COLO668 (cell line): Measurements from ENCODE around the gene ALDH3A2.
"Not testable (repeated sequence)": the region's sequence is repeated elsewhere in the genome, so short reads cannot be mapped to it uniquely, and the experiment has no call there.

Experiments used
- DNase-seq: peaks from one replicate; lab custom pipeline; 2025; ENCODE audit not compliant: unreplicated experiment; lab: John Stamatoyannopoulos, UW

ALDH3A2 gene

DNA sequence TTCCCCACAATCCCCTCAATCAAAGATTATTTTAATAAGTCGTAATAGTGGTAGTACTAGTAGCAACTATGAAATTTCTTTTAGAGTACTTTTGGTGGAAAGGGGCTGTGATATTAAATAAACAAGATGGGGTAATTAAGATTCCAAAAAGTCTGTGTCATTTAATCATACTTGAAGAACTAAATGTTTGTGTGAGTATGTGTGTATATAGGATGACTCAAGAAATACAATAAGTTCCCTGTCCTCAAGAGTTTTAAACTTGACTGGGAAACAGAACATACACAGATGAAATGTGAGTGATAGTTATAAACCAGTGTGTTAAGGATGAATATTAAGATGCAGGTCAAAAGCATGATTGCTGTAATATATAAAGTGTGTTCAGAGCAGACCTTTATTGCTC lies 2.3 kb downstream of the ALDH3A2 start:
- DNase-seq = no peak

DNA sequence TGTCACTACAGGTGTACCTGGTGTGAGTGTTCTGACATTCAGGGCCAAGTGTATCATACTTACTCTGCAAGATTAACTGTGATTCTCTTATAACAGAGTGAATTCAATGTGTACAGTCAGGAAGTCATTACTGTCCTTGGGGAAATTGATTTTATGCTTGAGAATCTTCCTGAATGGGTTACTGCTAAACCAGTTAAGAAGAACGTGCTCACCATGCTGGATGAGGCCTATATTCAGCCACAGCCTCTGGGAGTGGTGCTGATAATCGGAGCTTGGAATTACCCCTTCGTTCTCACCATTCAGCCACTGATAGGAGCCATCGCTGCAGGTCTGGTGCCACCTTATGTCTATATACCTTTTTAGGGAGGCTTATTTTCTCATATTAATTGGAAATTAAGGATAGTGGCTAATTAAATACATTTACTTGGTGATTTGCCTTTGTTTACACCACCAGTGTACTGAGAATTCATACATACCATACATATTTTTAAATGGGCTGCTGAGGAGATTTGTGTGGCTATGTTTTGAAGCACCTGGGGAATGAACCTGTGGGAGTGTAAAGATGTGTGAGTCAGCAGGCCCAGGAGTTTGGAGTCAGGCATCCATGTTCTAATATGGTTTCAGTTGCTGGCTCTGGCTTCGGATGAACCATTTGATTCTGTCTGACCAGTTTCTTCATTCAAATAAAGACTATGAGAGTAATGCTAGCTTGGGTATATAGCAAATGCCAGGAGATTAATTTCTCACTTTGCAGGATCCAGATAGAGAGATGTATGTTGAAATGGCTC lies 3.1 kb downstream of the ALDH3A2 start:
- no peak for DNase-seq

DNA sequence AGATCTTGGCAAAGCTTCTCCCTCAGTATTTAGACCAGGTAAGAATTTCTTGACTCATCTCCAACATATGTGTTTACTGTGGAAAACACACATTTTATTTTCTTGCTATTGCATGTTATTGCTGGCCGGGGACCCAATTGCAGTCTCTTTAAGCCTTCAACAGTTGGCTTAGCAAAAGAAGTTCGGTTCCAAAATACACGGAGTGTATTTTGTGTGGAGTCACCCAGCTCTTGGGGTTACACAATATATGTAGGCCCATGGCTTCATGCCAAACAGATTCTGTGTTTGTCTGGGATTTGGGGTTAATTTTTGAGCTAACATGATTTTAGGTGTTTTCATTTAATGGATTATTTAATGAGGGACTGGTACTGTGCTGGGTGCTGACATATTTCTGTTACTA lies 4.0 kb downstream of the ALDH3A2 start:
- no peak for DNase-seq

DNA sequence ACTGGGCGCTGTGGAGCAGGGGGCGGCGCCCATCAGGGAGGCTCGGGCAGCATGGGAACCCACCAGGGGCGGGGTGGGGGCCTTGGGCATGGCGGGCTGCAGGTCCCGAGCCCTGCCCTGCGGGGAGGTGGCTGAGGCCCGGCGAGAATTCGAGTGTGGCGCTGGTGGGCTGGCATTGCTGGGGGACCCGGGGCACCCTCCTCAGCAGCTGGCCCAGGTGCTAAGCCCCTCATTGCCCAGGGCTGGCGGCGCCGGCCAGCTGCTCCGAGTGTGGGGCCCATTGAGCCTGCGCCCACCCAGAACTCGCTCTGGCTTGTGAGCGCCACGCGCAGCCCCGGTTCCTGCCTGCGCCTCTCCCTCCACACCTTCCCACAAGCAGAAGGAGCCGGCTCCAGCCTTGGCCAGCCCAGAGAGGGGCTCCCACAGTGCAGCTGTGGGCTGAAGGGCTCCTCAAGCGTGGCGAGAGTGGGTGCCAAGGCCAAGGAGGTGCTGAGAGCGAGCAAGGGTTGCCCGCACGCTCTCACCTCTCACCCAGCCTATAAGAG lies 5.9 kb downstream of the ALDH3A2 start:
- DNase-seq = no peak

DNA sequence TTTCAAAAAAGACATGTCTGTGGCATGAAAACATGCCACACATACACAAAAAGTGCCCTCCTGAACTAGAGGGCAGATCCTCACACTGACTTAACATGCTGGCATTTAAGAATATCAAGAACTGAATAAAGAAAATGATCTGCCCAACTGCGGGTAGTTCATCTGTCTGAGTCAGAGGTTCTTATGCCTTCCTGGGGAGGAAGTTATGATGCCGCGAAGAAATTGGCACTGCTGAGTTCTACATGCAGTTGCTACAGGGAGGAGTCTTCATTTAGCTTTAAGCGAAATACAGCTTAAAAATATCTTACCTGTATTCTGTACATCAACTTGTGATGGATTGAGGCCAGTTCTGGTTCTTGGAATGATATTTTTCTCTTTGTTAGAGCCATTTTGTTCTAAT lies 6.3 kb downstream of the ALDH3A2 start:
- DNase-seq = no peak

DNA sequence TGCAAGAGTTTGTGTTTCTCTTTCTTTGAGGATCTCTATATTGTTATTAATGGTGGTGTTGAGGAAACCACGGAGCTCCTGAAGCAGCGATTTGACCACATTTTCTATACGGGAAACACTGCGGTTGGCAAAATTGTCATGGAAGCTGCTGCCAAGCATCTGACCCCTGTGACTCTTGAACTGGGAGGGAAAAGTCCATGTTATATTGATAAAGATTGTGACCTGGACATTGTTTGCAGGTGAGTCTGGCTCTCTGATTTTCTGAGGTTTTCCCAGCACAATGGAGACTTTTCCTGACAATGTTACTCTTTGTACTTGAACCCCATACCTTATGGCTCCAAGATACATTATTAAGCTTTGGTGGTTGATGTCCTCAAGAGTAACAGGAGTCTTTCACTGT lies 7.8 kb downstream of the ALDH3A2 start:
- no peak for DNase-seq

DNA sequence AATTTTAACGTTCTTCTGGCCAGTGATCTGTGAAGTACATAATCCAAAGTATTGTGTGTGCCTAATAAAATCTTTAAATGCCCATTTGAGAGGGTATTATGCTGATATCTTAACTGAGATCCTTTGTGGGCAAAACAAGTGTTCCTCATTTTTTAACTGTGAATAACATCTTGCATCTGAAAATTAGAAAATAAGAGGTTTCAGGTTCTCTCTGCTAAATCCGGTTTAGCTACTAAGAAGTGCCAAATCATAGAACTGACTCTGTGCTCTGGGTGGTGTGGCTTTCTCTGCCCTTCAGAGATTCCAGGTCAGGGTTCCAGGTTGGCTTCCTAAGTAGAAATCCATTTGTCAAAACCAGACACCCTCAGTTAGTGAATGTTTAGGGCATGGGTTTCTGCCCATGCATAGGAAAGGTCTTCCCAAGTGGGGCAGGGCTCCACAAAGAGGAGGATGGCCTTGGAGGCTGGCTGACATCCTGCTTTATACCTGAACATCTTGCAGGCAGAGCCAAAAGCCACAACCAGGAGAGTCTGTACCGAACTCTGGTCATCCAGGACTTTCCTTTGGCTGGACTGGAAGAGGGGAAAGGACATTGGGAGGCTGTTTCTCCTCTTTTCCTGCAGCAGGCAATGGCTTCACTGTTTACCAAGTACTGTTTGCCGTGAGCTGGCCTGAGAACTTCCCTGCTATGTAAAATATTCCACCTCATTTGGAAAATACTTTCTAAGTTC lies 8.5 kb downstream of the ALDH3A2 start:
- DNase-seq = no peak

DNA sequence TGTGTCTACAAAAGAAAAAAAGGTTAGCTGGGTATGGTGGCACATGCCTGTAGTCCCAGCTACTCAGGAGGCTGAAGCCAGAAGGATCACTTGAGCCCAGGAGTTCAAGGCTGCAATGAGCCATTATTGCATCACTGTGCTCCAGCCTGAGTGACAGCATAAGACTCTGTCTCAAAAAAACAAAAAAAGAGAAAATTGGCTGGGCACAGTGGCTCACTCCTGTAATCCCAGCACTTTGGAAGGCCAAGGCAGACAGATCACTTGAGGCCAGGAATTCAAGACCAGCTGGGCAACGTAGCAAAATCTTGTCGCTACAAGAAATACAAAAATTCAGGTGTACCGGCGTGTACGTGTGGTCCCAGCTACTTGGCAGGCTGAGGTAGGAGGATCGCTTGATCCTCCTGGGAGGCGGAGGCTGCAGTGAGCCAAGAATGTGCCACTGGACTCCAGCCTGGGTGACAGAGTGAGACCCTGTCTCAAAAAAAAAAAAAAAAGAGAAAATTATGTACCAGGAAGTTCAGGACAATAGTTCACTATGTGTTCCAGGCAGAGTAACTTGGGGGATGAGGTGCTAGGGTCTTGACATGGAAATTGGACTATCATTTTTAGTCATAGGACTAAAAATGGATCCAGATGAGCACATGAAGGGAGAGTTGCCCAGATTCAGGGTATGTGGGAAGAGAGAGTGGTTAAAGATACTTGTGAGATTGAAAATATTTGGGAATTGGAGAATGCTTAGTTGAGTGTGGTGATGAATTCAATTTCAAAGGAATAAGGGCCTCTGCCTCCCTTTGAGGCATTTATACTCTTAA lies 11.0 kb downstream of the ALDH3A2 start:
- DNase-seq = no peak

DNA sequence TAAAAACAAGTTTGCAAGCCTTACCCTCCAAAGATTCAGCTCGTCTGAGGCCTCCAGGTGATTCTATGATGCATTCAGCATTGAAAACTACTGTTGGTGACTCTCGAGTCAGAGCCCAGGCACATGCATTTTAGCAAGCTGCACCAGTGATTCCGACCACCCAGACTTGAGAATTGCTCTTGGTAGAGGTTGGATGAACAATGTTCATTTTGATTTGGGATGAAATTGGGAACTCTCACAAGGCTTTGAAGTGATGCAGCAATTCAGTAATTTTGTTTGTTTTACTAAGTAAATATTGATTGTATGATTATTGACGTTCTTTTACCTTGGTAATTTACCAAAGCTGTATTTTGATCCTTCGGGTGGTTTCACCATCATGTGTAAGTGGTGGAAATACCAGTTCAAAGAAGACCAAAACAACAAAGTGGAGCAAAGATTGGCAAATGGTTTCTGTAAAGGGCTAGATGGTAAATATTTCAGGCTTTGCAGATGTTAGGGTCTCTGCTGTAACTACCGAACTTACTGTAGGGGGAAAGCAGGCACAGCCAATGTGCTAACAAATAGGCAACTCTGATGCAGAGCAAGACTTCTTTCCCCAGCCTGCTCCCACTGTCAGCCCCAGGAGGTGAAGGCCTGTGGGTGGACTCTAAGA lies 11.8 kb downstream of the ALDH3A2 start:
- no peak for DNase-seq

DNA sequence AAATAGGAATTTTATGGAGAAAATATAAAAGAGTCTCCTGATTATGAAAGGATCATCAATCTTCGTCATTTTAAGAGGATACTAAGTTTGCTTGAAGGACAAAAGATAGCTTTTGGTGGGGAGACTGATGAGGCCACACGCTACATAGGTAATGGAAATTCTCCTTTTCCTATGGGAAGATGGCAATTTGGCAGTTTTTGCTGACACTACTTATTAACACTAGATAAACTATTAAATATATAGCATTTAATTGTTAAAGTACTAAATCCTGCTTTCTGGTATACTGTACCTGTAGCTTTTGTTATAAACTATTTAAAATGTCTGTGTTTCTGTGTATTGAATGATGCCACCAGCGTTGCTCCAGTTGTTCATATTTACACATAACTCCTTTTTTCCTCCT lies 12.6 kb downstream of the ALDH3A2 start:
- DNase-seq = no peak

DNA sequence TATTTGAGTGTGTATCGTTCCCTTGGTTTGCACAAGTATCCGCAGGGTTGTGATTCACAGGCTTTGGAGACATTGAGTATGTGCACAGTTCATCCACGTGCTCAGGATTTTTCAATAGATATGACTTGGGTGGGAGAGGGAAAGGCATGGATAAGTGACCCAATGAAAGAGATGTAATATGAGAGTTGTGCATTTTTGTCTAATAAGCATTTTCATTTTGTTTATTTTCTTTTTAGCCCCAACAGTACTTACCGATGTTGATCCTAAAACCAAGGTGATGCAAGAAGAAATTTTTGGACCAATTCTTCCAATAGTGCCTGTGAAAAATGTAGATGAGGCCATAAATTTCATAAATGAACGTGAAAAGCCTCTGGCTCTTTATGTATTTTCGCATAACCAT lies 14.5 kb downstream of the ALDH3A2 start:
- DNase-seq = no peak

DNA sequence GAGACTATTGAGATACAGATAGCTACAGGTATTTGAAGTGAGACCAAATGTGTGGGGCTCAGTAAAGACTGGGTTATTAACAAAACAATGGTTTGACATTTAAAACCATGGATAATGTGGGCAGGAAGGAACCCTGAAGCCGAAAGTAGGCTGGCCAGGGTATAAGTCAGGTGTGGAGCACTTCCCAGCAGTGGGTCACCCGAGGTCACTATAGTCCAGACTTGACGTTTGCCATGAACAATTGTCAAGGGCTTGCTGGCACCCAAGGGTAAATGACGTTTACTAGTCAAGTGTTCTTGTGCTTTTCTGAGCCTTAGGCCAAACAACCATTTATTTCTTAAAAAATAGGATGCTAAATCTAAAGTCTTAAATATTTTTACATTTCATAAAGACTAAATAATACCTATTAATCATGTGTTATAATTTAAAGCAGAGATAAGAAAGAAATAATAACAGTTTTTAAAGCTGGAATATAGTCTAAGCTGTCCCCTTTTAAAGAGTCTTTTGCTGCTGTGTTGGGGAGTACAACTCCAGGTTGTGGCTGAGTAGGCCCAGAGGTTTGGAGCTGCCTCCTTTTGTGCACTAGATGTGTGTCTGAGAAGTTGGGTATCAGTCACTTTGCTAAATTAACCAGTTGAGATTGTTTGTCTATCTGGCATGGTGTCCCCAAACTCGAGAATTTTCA lies 15.7 kb downstream of the ALDH3A2 start:
- DNase-seq = no peak

DNA sequence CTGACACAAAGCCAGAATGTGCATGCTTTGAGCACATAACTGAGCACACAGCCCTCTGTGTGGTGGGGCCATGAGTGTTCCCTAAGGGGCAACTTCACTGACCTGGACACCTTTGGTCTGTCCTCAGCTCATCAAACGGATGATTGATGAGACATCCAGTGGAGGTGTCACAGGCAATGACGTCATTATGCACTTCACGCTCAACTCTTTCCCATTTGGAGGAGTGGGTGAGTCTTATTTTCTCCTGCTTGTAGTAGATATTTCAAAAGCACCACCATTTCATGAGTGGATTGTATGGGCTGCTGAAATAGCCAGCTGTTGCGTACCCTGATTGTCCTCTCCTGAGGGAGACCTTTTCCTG lies 16.2 kb downstream of the ALDH3A2 start:
- no peak for DNase-seq

DNA sequence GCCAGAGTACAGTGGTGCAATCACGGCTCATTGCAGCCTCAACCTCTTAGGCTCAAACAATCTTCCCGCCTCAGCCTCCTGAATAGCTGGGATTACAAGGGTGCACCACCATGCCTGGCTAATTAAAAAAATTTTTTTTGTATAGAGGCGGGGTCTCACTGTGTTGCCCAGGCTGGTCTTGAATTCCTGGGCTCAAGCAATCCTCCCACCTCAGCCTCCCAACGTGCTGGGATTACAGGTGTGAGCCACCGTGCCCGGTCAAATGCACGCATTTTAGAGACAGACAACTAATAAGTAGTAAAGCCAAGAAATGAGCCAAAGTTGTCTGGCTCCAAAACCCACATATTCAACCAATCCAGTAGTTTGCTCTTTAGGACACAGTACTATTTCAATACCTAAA lies 21.1 kb downstream of the ALDH3A2 start:
- DNase-seq = not testable (repeated sequence)

DNA sequence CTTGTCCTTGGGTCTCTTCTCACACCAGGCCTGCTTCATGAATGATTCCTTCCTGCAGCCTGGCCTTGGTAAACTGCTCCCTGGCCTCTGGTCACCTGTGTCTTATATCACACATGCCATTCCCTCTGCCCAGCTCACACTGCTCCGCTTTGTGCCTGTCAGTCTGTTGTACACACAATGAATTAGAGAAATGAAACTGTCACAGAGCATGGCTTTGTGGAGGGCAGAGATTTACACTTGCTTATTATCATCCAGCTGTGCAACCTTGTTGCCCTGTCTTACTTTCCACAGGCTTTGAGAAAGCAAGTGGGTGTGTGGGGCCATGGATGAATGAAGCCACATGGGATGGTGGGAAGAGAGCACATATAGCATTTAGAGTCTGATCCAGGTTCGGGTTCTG lies 22.4 kb downstream of the ALDH3A2 start:
- DNase-seq = no peak

DNA sequence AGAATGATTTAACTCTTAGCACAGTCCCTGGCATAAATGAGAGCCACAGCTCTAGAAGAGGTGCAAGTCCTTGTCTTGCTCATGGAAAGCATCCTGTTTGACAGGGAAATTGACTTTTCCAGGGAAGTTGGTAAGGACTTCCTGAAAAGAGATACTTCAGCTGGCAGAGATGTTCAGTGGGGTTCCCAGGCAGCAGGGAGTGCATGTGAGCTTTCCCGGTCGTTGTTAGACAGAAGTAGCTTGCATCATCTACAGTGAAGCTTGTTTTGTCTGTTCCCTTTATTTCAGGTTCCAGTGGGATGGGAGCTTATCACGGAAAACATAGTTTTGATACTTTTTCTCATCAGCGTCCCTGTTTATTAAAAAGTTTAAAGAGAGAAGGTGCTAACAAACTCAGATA lies 22.9 kb downstream of the ALDH3A2 start:
- no peak for DNase-seq

DNA sequence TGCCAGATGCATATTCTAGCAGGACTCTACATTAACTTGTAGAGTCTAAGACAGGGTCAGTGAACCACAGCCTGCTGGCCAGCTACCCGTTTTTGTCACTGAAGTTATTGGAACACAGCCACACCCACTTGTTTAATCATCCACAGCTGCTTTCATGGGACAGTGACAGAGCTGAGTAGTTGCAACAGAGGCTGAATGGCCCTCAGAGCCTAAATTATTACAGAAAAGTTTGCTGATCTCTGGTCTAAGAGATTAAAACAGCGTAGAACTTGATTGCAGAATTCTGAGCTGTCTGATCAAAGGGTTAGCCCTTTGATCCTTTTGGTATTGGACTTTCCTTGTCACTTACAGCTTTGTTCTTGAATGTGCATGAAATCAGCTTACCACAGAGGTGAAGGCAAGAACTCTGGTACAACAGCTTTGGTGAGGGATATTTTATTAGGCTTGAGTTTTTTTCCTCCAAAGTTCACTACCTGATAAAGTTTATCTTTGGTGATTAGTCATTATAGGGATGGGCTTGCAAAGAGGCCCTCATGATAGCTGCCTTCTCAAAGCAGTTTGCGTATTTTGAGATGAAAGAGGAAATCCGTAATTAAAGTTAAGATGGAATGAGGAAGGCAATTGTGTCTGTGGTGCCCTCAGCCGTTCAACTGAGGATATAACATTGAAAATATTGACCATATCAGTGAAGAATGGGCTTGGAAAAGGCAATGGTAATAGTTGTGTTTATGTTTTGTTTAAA lies 23.6 kb downstream of the ALDH3A2 start:
- no peak for DNase-seq

DNA sequence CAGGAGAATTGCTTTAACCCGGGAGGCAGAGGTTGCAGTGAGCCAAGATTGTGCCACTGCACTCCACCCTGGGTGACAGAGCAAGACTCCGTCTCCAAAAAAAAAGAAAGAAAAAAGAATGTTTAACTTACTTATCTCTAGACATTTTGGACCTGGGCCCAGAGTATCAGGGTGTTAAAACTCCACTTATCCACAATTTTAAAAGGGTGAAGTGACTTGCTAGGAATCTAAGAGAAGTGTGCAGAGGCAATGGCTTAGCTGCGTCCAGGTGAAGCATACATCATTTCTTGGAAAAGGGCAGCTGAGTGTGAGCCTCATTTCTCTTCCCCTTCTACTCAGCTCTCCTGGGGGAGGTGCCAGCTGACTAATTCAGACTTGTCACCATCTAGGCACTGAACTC lies 25.1 kb downstream of the ALDH3A2 start:
- no peak for DNase-seq

DNA sequence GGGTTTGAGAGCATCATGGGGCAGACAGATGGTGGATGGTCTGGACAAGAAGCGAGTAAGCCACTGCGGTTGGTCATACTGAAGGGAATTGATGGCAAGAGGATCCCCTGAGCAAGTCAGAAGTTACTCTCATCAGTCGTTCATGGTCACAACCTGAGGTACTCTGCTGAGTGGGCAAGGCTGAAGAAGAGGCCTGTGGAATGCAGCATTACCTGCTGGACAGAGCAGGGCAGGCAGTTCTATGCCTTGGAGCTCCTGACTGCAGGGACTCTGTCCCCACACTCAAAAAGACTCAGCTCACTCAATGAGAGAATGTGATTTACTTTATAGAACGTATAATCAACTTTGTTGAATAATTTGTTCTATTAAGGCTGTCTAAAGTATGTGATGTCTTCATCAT lies 28.3 kb downstream of the ALDH3A2 start:
- DNase-seq = no peak
